ELF-1 (cell line): ENCODE data around the gene GDI1.

Experiments
- DNase-seq: peaks from one replicate; pipeline ENCODE4 v3.0.0-alpha.2; 2016; ENCODE audit warnings: low read depth, low spot score

The GDI1 gene

DNA sequence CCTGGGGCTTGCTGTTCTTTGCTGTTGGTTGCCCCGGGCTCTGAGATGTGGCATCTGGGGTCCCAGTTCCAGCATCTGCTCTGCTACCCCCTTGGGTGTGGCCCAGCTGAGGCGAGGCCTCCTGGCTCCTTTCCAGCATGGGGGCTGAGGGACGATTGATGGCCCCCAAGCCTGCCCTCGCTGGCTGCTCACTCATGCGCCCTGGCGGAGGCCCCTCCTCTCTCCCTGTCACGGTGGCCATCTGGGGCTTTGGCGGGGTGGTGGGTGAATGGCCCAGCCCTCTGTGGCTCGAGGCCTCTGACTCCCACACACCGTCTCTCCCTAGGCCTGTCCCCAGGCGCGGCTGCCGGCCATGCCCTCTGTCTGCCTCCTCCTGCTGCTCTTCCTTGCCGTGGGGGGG, 22.9 kb downstream of the GDI1 start:
- DNase-seq = no peak

DNA sequence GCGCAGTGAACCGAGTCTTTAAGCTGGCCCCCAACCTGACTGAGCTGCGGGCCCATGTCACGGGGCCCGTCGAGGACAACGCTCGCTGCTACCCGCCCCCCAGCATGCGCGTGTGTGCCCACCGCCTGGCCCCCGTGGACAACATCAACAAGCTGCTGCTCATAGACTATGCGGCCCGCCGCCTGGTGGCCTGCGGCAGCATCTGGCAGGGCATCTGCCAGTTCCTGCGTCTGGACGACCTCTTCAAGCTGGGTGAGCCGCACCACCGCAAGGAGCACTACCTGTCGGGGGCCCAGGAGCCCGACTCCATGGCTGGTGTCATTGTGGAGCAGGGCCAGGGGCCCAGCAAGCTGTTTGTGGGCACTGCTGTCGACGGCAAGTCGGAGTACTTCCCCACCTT, 23.4 kb downstream of the GDI1 start:
- no peak for DNase-seq

DNA sequence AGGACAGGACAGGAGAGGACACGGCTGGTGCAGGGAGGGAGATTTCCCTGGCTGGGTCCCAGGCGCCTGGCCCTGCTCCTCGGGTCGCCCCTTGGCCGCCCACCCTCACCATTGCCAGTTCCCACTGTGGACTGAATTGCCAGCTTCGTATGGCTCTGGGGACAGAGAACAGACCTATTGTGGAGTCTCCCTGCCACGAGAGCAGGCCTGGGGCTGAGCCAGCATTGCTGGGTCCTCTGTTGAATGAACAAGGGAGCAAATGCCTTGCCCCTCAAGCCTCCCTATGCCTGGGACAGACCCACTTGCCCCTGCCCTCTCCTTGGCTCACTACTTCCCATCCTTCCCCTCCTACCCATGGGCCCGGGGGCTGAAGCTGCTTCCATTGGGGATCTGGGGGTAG, 25.4 kb downstream of the GDI1 start:
- DNase-seq = no peak

DNA sequence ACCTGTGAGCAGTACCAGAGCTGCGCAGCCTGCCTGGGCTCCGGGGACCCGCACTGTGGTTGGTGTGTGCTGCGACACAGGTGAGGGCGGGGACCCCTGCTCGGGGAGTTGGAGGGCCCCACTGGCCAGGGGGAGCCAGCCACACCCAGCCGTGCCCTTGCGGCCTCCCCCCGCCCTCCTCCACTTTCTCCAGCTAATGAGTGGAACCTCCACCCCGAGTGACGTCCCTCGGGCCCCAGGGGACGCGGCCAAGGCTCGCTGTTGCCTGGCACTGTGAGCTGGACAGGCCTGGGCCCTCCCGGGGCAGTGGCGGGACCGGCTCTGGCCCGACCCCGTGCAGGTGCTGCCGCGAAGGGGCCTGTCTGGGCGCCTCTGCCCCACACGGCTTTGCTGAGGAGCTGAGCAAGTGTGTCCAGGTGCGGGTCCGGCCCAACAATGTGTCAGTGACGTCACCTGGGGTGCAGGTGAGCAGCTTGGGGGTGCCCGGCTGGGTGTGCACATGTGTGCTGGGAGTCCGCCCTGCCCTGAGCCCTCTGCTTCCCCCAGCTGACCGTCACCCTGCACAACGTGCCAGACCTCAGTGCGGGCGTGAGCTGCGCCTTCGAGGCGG, 26.8 kb downstream of the GDI1 start:
- DNase-seq = no peak

DNA sequence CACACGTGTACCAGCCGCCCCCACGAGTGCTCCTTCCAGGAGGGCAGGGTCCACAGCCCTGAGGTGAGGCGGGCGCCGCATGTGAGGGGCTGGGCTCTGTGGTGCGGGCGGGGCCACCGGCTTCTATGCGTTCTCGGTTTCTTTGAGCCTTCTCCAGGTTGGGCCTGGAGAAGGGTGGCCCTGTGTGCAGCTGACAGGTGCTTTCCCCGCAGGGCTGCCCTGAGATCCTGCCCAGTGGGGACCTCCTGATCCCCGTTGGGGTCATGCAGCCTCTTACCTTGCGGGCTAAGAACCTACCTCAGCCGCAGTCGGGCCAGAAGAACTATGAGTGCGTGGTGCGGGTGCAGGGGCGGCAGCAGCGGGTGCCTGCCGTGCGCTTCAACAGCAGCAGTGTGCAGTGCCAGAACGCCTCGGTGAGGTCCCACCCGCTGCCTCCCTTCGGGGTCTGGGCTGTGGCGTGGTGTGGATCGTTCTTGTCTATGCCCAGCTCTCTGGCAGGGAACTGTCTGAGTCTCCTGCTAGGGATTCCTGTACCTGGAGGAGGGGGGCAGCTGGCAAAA, 27.9 kb downstream of the GDI1 start:
- DNase-seq = no peak

DNA sequence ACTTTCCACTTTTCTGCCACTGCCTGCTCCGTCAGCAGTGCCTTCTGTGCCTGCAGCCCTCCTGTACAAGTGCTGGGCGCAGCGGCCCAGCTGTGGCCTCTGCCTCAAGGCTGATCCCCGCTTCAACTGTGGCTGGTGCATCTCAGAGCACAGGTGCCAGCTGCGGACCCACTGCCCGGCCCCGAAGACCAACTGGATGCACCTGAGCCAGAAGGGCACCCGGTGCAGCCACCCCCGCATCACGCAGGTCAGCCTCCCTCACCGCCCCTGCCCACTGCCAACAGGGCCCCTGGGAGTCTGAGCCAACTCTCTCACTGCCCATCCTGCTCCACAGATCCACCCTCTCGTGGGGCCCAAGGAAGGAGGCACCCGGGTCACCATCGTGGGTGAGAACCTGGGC, 28.6 kb downstream of the GDI1 start:
- DNase-seq = no peak

DNA sequence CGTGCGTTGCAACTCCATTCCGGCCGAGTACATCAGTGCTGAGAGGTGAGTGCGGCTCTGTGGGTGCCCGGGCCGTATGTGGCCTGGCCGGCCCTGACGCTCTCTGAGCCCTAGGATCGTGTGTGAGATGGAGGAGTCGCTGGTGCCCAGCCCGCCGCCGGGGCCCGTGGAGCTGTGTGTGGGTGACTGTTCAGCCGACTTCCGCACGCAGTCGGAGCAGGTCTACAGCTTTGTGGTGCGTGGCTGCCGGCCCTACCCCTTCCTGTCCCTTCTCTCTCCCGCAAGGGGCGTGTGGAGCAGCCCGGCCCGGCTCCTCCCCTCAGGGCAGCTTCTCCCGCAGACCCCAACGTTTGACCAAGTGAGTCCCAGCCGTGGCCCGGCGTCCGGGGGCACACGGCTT, 29.1 kb downstream of the GDI1 start:
- no peak for DNase-seq

DNA sequence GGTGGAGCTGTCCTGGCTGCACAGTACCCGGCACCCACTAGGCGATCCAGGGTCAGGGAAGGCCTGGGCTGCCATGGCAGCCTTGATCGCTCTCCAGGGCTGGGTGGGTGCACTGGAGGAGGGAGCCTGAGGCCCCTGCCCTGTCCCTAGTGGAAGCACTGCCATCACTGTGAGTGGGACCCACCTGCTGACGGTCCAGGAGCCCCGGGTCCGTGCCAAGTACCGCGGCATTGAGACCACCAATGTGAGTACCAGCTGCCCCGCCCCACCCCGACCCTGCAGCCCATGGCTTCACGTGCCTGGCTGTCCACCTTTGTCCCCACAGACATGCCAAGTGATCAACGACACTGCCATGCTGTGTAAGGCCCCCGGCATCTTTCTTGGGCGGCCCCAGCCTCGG, 30.0 kb downstream of the GDI1 start:
- no peak for DNase-seq

DNA sequence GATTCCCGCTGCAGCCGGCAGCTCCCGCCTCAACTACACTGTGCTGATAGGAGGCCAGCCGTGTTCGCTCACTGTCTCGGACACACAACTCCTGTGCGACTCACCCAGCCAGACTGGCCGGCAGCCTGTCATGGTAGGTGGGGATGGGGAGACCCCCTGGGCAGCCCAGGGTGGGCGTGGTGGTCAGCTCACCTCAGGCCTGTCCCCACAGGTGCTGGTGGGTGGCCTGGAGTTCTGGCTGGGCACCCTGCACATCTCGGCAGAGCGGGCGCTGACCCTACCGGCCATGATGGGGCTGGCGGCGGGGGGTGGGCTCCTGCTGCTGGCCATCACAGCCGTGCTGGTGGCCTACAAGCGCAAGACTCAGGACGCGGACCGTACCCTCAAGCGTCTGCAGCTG, 30.6 kb downstream of the GDI1 start:
- DNase-seq = peak; percentile 54

DNA sequence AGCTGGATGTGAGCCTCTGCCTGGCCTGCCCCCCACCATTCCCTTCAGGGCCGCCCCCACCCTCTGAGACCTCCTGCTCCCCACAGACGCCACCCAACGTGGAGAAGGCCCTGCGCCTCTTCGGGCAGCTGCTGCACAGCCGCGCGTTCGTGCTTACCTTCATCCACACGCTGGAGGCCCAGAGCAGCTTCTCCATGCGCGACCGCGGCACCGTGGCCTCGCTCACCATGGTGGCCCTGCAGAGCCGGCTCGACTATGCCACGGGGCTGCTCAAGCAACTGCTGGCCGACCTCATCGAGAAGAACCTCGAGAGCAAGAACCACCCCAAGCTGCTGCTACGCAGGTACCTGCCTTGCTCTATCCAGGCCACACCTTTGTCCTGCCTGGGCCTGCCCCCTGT, 31.3 kb downstream of the GDI1 start:
- no peak for DNase-seq

DNA sequence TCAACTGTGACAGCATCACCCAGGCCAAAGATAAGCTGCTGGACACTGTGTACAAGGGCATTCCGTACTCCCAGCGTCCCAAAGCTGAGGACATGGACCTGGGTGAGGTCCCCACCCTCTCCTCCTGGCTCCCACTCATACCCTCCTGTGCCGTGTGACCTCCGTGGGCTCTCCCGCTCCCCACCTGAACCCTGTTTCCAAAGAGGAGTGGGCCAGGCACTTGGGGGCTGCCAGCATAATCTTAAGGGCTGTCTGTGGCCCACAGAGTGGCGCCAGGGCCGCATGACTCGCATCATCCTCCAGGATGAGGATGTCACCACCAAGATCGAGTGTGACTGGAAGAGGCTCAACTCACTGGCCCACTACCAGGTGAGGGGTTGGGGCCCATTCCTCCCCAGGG, 32.2 kb downstream of the GDI1 start:
- no peak for DNase-seq

DNA sequence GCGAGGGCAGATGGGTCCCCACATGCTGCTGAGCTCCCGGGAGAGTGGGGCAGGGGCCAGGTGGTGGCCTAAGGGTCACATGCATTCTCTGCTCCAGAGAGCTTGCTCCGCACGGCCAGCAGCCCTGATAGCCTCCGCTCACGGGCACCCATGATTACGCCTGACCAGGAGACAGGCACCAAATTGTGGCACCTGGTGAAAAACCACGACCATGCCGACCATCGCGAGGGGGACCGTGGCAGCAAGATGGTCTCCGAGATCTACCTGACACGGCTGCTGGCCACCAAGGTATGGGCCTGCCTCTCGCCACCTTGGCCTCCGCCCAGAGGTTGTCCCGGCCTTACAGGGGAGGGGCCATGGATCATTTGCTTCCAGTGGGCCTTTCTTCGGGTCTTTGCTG, 32.9 kb downstream of the GDI1 start:
- no peak for DNase-seq

DNA sequence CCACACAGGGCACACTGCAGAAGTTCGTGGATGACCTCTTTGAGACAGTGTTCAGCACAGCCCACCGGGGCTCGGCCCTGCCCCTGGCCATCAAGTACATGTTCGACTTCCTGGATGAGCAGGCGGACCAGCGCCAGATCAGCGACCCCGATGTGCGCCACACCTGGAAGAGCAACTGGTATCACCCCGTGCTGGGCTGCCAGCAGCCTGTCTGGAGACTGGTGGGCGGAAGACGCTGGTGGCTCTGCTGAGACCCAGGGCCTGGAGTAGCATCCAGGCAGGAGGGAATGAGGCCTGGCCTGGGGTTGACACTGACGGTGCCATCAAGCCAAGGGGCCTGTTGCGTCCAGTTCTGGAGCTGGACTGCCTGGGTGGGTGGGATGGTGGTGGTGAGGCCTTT, 33.5 kb downstream of the GDI1 start:
- no peak for DNase-seq

DNA sequence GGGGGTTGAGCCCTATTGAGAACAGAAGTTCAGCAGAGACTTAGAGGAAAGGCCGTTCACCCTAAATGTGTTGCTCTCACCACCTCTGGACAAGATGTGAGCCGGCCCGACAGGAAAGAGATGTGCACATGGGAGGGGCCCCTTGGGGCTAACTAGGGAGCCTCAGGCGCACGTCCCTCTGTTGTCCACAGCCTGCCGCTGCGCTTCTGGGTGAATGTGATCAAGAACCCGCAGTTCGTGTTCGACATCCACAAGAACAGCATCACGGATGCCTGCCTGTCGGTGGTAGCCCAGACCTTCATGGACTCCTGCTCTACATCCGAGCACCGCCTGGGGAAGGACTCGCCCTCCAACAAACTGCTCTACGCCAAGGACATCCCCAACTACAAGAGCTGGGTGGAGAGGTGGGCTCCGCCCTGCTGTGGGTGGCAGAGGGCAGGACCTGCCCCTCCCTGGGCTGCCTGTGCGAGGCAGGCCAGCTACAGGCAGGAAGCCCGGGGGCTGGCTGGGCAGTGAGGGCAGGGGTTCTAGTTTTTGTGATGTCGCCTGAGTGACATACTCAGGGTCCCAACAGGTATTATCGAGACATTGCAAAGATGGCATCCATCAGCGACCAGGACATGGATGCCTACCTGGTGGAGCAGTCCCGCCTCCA, 34.1 kb downstream of the GDI1 start:
- no peak for DNase-seq

DNA sequence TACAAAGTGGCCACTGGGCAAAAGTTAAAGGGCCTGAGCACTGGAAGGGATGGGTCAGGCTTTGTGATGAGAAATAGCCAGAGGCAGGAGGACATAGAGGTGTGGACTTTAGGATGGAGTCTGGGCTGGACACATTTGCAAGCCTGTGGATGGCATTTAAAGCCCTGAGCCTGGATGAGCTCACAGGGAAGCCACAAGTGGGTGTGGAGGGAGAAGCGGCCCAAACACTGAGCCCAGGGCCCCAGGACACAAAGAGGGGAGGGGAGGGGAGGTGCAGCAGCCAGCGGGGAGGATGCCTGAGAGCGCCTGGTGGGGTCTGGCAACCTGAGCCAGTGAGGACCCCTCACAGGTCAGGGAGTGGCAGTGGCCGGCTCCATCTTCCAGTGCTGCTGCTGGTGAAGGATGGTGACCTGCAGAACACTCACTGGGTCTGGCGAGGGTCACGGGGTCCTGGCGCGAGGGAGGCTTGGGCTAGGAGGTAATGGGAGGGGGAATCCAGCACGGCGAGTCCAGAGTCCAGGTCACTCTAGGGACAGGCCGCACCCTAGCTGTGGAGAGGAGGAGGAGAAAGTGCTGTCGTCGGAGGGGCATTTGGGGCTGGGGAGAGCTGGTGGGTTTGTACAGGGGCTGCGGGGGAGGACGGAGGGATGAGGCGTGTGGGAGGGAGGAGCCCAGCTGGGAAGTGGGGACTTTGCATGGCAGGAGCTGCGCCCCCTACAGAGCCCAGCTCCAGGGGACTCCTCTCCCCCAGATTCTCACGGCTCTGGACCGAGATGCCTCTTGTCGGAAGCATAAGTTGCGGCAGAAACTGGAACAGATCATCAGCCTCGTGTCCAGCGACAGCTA, 35.1 kb downstream of the GDI1 start:
- DNase-seq = no peak

DNA sequence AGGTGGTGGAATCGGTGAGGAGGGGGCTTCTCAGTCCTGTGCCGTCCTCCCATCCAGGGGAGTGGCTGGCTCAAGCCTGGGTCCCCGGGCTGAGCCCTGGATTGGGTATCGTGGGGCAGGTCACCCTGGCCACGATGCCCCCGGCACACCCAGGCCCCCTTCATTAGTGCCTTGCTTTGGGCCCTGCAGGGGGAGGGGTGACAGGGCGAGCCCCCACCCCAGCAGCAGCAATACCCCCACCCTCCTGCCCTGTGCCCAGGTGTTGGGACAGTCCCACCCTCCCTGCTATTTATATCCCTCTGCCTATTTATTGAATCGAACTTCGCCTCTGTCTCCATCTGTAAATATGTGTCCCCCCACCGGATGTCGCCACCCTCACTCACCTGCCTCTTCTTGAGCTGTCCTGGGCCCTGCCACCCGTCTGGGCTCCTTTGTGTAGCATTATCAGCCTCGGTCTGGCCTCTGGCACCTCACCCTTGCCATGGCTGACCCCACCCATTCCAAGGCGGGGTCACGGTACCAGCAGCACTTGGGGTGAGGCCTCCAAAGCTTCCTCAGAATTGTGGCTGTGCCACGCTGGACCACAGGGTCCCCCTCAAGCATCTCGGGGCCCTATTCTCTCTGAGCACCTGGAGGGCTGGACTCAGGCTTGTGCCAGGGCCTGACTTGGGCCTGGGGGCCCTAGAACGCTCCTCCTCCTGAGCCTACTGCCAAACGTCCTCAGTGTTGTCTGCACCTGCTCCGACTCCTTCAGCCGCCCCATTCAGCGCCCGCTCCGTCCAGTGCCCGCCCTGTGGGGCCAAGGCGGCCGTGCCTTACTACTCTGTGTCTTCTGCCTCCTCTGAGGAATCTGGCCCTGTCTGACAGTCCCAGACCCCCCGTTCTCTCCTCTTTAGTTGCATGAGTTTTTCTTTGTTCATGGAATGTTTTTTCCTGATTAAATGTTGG, 36.0 kb downstream of the GDI1 start:
- no peak for DNase-seq

DNA sequence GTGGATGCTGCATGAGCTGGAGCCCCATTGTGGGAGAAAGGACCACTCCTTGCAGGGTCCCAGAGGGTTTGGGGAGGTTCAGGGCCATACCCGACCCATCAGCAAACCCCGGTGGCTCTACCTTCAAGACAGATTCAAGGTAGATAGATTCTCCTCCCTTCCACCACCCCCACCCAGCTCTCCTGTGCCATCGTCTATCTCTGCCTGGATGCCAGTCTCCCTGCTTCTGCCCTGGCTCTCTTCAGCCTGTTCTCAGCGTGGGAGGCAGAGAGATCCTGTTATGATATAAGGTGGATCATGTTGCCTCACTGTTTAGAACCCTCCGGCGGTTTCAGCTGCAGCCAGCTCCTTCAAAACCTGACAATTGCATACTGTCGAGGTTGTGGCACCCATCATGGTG, 36.7 kb downstream of the GDI1 start:
- no peak for DNase-seq

DNA sequence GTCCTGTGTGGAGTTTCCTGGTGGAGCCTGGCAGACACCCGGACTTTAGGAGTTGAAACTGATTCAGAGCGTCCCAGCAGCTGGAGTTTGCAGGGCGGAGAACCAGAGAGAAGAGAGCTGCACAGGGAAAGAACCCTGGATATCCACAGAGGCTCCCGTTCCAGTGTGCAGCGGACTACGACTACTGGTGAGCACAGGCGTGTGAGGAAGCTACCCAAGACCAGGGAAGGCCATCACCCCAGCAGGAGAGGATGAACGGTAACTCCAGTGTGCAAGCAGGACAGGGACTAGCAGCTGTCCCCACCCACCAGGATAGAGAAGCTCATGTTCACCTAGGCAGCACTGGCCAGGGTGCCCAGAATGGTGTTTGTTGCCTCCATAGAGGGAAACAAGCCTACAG, 39.9 kb downstream of the GDI1 start:
- no peak for DNase-seq

DNA sequence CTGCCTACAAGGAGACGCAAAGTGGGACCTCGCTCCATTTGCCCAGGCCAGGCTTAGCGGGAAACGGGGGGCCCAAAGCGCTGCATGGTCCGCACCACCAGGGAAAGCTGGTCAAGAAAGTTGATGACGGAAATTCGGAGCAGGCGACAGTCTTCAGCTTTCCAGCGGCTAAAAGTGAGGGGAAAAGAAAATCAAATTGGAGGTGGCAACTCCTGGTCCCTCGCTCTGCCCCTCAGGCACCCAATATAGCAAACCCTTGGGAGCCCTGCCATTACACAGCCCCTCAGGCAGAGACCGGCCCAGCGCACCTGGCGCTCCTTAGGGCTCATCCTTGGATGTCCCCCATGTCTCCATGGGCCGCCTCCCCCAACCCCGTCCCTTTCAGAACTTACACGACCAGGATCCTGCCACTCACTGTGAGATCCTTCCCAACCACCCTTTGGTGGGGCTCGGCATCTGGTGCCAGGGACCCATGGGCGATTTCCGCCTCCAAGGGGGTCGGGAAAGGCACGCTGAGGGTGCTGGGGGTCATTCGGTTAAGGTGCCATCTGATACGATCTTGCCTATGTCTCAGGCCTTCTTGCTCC, 41.0 kb downstream of the GDI1 start:
- DNase-seq = no peak

DNA sequence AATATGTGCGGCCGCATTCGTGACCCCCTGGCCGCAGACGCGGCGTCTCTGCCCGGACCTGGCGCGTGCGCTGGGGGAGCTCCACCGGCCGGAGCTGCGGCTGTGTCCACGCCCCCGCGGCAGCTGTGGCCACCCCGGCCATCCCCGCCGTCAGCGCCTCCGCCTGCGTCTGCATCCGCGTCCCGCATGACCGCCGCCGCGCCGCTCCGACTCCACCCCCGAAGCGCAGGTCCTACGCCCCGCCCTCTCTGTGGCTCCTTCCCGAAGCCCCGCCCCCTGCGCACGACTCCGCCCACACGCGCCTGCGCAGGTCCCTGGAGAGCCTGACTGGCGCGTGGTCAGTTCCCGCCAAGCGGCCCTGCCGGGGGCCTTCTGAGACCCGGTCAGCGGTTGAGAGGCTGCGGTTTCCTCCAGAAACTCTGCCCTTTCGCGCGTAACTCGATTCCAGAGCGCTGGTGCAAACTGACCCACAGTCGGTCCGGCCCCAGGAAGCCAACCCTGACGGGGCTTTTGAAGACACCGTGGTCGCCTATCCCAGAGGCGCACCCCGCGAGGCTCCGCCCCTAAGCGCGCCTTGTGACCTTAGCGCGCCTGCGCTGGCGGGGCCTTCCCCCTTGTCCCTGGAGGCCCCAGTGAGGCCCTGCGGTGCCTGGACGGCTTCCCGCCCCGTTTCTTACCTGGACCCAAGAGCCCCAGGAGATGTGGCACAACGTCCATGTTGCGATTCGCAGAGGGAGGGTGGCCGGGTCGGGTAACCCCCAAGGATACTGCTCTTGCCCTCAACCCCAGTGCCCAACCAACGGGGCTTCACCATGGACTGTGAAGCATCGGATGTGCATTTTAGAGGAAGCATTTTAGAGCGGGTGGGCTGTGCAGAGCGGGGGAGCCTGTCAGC, 42.0 kb downstream of the GDI1 start, which contains the start of gene LAGE3:
LAGE3 (minus strand) TSS at position 554 of the 895 bp plus-strand sequence; CDS start at position 188, 366 bp downstream.
- DNase-seq = peak; percentile 96
